Loucy (cell line): ENCODE data around the gene BIRC7.

ENCODE experiments used
- CTCF ChIP-seq: fragments of 200-600 bp; sonication (generic); conservative IDR thresholded peaks from 2 replicates; pipeline ENCODE4 v1.5.1; 2014; ENCODE audit warnings: mild to moderate bottlenecking, antibody characterized with exemption, low read length
- EZH2phosphoT487 ChIP-seq: fragments of 200-600 bp; IDR thresholded peaks from 2 replicates; pipeline ENCODE4 v1.6.1; 2018; ENCODE audit warnings: antibody characterized with exemption, mild to moderate bottlenecking, moderate library complexity, borderline replicate concordance

GRCh38 chr20:63284544-63284949 is 48.8 kb downstream of the BIRC7 start:
- TF ChIP-seq CTCF (peak; percentile 32), EZH2phosphoT487 (no peak)
